HG02981 (cell line): ENCODE measurements around the gene MC2R.

Experiments
- ATAC-seq: cut with Tn5 transposase; IDR thresholded peaks from one replicate; pipeline ENCODE4 v1.9.1; 2021; ENCODE audit warnings: mild to moderate bottlenecking, moderate library complexity; ENCODE audit not compliant: unreplicated experiment

The MC2R gene

GRCh38 chr18:13915391-13915790 lies at the start of gene MC2R:
TSS of gene MC2R (minus strand) at chr18:13915536. CDS start at chr18:13885518, 30,018 bp downstream.
- ATAC-seq = no peak

GRCh38 chr18:13945811-13946210 lies 30.5 kb upstream of the MC2R start:
- no peak for ATAC-seq

- ATAC-seq = no peak
Observed at GRCh38 chr18:13943338-13943737, 28.0 kb upstream of the MC2R start.

- no peak for ATAC-seq
Observed at GRCh38 chr18:13940326-13940725, 25.0 kb upstream of the MC2R start.

- no peak for ATAC-seq
Observed at GRCh38 chr18:13934676-13935075, 19.3 kb upstream of the MC2R start.

GRCh38 chr18:13934058-13934457 lies 18.7 kb upstream of the MC2R start:
- no peak for ATAC-seq

GRCh38 chr18:13932285-13933025 lies 17.1 kb upstream of the MC2R start:
- no peak for ATAC-seq

- no peak for ATAC-seq
Observed at GRCh38 chr18:13930964-13931363, 15.6 kb upstream of the MC2R start.

GRCh38 chr18:13923221-13923620 lies 7.9 kb upstream of the MC2R start:
- ATAC-seq = no peak

GRCh38 chr18:13918898-13919297 lies 3.6 kb upstream of the MC2R start:
- ATAC-seq = no peak

GRCh38 chr18:13917401-13917800 lies 2.1 kb upstream of the MC2R start:
- ATAC-seq = no peak

GRCh38 chr18:13916559-13916958 lies 1.2 kb upstream of the MC2R start:
- ATAC-seq = no peak

GRCh38 chr18:13915995-13916431 lies 677 bp upstream of the MC2R start:
- no peak for ATAC-seq

GRCh38 chr18:13914756-13915155 lies 580 bp downstream of the MC2R start:
- ATAC-seq = no peak

- no peak for ATAC-seq
Observed at GRCh38 chr18:13914170-13914569, 1.2 kb downstream of the MC2R start.

- no peak for ATAC-seq
Observed at GRCh38 chr18:13913205-13913604, 2.1 kb downstream of the MC2R start.

- no peak for ATAC-seq
Observed at GRCh38 chr18:13912601-13913000, 2.7 kb downstream of the MC2R start.

GRCh38 chr18:13910986-13911385 lies 4.3 kb downstream of the MC2R start:
- ATAC-seq = no peak

GRCh38 chr18:13910501-13910900 lies 4.8 kb downstream of the MC2R start:
- ATAC-seq = no peak

- ATAC-seq = no peak
Observed at GRCh38 chr18:13909141-13909940, 6.0 kb downstream of the MC2R start.

GRCh38 chr18:13900633-13901032 lies 14.7 kb downstream of the MC2R start:
- ATAC-seq = no peak

- ATAC-seq = no peak
Observed at GRCh38 chr18:13895505-13896033, 19.8 kb downstream of the MC2R start.
